K562 (cell line): ENCODE measurements around the gene TP53BP1. TPM values are rescaled to one million over a fixed set of nuclear protein-coding genes. Genes with fewer than 3 reads are reported as not detected.

Source experiments
- ATAC-seq: fragments of 200-7000 bp; cut with Tn5 transposase; 3 replicates; pipeline ENCODE4 v1.9.1; 2020; ENCODE audit warnings: moderate library complexity
- BruUV-seq: library from RNA; stranded (reverse); fragments of 400-500 nt; replicated peaks from 2 replicates; lab custom pipeline; 2021; lab: Mats Ljungman, UMichigan
- CTCF ChIA-PET: fragments of 300-600 bp; formaldehyde crosslinking; extraction: SDS; loops from one replicate; lab custom pipeline; 2021; ENCODE audit warnings: low intra/inter-chr PET ratio; lab: Yijun Ruan, JAX
- POLR2A ChIA-PET: fragments of 300-600, 350-650 bp; sonication (Branson Sonifier 250); formaldehyde crosslinking; extraction: SDS; loops from one replicate; lab custom pipeline; 2021; ENCODE audit warnings: antibody characterized with exemption, inconsistent platforms; lab: Yijun Ruan, JAX
- DNase-seq, 4 experiments: peaks; one replicate each; pipeline versions ENCODE4 v3.0.0 to v3.0.0-alpha.2; 2011 to 2018; ENCODE audit warnings: low spot score in 3 of 4, mixed read lengths in 3 of 4; ENCODE audit errors: extremely low read depth in 1 of 4
- FAIRE-seq: peaks from 2 replicates; lab custom pipeline; 2011; peaks lifted over from hg19 to GRCh38; lab: Jason Lieb, UNC
- H2AFZ ChIP-seq: 2 replicates; pipeline ENCODE4 v1.6.0; 2011; ENCODE audit warnings: low read depth, low read length, control low read depth, inconsistent platforms
- H3K27ac ChIP-seq: fragments of 200-600 bp; 3 replicates; pipeline ENCODE4 v1.8.0; 2011; ENCODE audit warnings: low read depth, mild to moderate bottlenecking, control low read depth, inconsistent platforms, low read length, moderate library complexity, mixed read lengths; ENCODE audit errors: extremely low read depth
- H3K27me3 ChIP-seq, 2 experiments: fragments of 300-600 bp in 1 of 2; 2 replicates in 1 of 2; 3 replicates in 1 of 2; pipeline versions ENCODE4 v1.6.0 to v1.8.0; 2011; ENCODE audit warnings: inconsistent platforms in 2 of 2, low read length in 2 of 2, mild to moderate bottlenecking in 1 of 2, mixed read lengths in 1 of 2, moderate library complexity in 1 of 2; ENCODE audit not compliant: control insufficient read depth in 2 of 2, insufficient read depth in 2 of 2
- H3K36me3 ChIP-seq: fragments of 300-600 bp; 3 replicates; pipeline ENCODE4 v1.8.0; 2011; ENCODE audit warnings: mild to moderate bottlenecking, low read length, inconsistent platforms; ENCODE audit not compliant: control insufficient read depth, insufficient read depth
- H3K4me1 ChIP-seq, 2 experiments: fragments of 200-600 bp in 1 of 2; replicated peaks in 1 of 2; 2 replicates in 1 of 2; 3 replicates in 1 of 2; pipeline versions ENCODE4 v1.5.1 to v1.8.0; 2011; ENCODE audit warnings: inconsistent platforms in 2 of 2, low read length in 2 of 2, mild to moderate bottlenecking in 1 of 2, mixed read lengths in 1 of 2, moderate library complexity in 1 of 2; ENCODE audit not compliant: control insufficient read depth in 2 of 2, insufficient read depth in 2 of 2
- H3K4me2 ChIP-seq: 2 replicates; pipeline ENCODE4 v1.6.1; 2011; ENCODE audit warnings: low read length, control low read depth, inconsistent platforms, mixed read lengths; ENCODE audit not compliant: insufficient read depth
- H3K4me3 ChIP-seq: fragments of 200-600 bp; sonication (generic), shearing (Covaris generic); 2 replicates; pipeline ENCODE4 v1.5.1; 2016; ENCODE audit warnings: control low read depth, inconsistent platforms
- H3K79me2 ChIP-seq: fragments of 200-600 bp; 3 replicates; pipeline ENCODE4 v1.8.0; 2011; ENCODE audit warnings: low read length, inconsistent platforms; ENCODE audit not compliant: control insufficient read depth, insufficient read depth
- H3K9ac ChIP-seq, 2 experiments: 2 replicates each; pipeline versions ENCODE4 v1.6.0 to v1.6.1; 2011; ENCODE audit warnings: low read depth in 2 of 2, low read length in 2 of 2, control low read depth in 1 of 2, inconsistent platforms in 1 of 2, mild to moderate bottlenecking in 1 of 2, mixed read lengths in 1 of 2; ENCODE audit not compliant: insufficient read depth in 1 of 2
- H3K9me1 ChIP-seq: one replicate; pipeline ENCODE4 v1.6.0; 2011; ENCODE audit warnings: inconsistent platforms, mild to moderate bottlenecking, low read length, moderate library complexity; ENCODE audit not compliant: control insufficient read depth, insufficient read depth
- H3K9me3 ChIP-seq: replicated peaks from 2 replicates; pipeline ENCODE4 v1.5.1; 2011; ENCODE audit warnings: low read depth, low read length, inconsistent platforms; ENCODE audit not compliant: control insufficient read depth, insufficient read depth
- H4K20me1 ChIP-seq: replicated peaks from 2 replicates; pipeline ENCODE4 v1.6.1; 2011; ENCODE audit warnings: low read length, inconsistent platforms, mixed read lengths; ENCODE audit not compliant: control insufficient read depth, insufficient read depth
- DEAF1 ChIP-seq: fragments of 450-650 bp; formaldehyde crosslinking; IDR thresholded peaks from 2 replicates; pipeline ENCODE4 v1.4.0; 2020; ENCODE audit warnings: mild to moderate bottlenecking, moderate library complexity
- HNRNPL ChIP-seq: fragments of 200-400 bp; formaldehyde crosslinking; IDR thresholded peaks from 2 replicates; pipeline ENCODE4 v1.6.1; 2017; ENCODE audit warnings: low read depth, mild to moderate bottlenecking, low read length
- MCM2 ChIP-seq: fragments of 450-650 bp; IDR thresholded peaks from 2 replicates; pipeline ENCODE4 v1.6.1; 2017; ENCODE audit warnings: low read depth, mild to moderate bottlenecking
- MLX ChIP-seq, 2 experiments: fragments of 450-650 bp in 1 of 2; sonication (generic) in 1 of 2; formaldehyde crosslinking; conservative IDR thresholded peaks; 2 replicates each; pipeline versions ENCODE4 v1.4.0 to v1.8.1; 2020 to 2022; ENCODE audit warnings: mild to moderate bottlenecking in 1 of 2, missing genetic modification reagents in 1 of 2
- MYC ChIP-seq, 2 experiments: fragments of 250-450 bp in 1 of 2; sonication (Bioruptor Pico) in 1 of 2; IDR thresholded peaks; 2 replicates each; pipeline versions ENCODE4 v1.5.1 to v1.6.1; 2012 to 2021; ENCODE audit warnings: low read depth in 2 of 2, borderline replicate concordance in 1 of 2, improper control_type of control experiment in 1 of 2, low read length in 1 of 2, mild to moderate bottlenecking in 1 of 2, moderate library complexity in 1 of 2
- NFIX ChIP-seq: fragments of 250-450 bp; sonication (Bioruptor Pico); IDR thresholded peaks from 2 replicates; pipeline ENCODE4 v1.4.0; 2020; ENCODE audit warnings: low read depth, mild to moderate bottlenecking, moderate library complexity
- PHTF2 ChIP-seq: fragments of 250-450 bp; sonication (Bioruptor Pico); IDR thresholded peaks from 2 replicates; pipeline ENCODE4 v1.5.0; 2021; ENCODE audit warnings: mild to moderate bottlenecking
- PKNOX1 ChIP-seq: fragments of 450-650 bp; IDR thresholded peaks from 2 replicates; pipeline ENCODE4 v1.6.1; 2016
- RBM25 ChIP-seq: fragments of 200-400 bp; formaldehyde crosslinking; IDR thresholded peaks from 2 replicates; pipeline ENCODE4 v1.6.1; 2018; ENCODE audit warnings: low read length, low read depth, moderate library complexity; ENCODE audit not compliant: severe bottlenecking
- STAT5A ChIP-seq: IDR thresholded peaks from 2 replicates; pipeline ENCODE4 v1.6.1; 2012; ENCODE audit warnings: low read length, inconsistent platforms, borderline replicate concordance
- TARDBP ChIP-seq: fragments of 450-650 bp; IDR thresholded peaks from 2 replicates; pipeline ENCODE4 v1.6.1; 2016
- ZNF140 ChIP-seq: fragments of 250-450 bp; sonication (Bioruptor Pico); IDR thresholded peaks from 2 replicates; pipeline ENCODE4 v1.8.0; 2021; ENCODE audit warnings: moderate library complexity, mild to moderate bottlenecking, inconsistent platforms
- ZNF143 ChIP-seq: sonication (generic); formaldehyde crosslinking; IDR thresholded peaks from 2 replicates; pipeline ENCODE4 v1.9.0; 2022; ENCODE audit warnings: mild to moderate bottlenecking, missing genetic modification reagents
- ZNF165 ChIP-seq: fragments of 250-450 bp; sonication (Bioruptor Pico); IDR thresholded peaks from 2 replicates; pipeline ENCODE4 v1.4.0; 2020; ENCODE audit warnings: borderline replicate concordance
- ZNF184 ChIP-seq: sonication (generic); formaldehyde crosslinking; IDR thresholded peaks from 2 replicates; pipeline ENCODE4 v1.5.0; 2020; ENCODE audit warnings: missing genetic modification reagents
- ZNF212 ChIP-seq: fragments of 450-650 bp; formaldehyde crosslinking; IDR thresholded peaks from 2 replicates; pipeline ENCODE4 v1.4.0; 2020; ENCODE audit warnings: mild to moderate bottlenecking
- ZNF217 ChIP-seq: sonication (generic); formaldehyde crosslinking; IDR thresholded peaks from 2 replicates; pipeline ENCODE4 v1.8.0; 2022; ENCODE audit warnings: mild to moderate bottlenecking, missing genetic modification reagents
- ZNF24 ChIP-seq: fragments of 450-650 bp; IDR thresholded peaks from 2 replicates; pipeline ENCODE4 v1.6.1; 2016
- ZNF644 ChIP-seq: fragments of 200-800 bp; sonication (Bioruptor generic); IDR thresholded peaks from 2 replicates; pipeline ENCODE4 v1.6.1; 2016; ENCODE audit warnings: low read depth, missing genetic modification characterization, missing compliant biosample characterization
- WGBS: fragments of 100-300 bp; shearing (Covaris generic); methylation state at CpG from one replicate; pipeline ENCODE4 v1.1.6; 2016; ENCODE audit warnings: low coverage, mixed read lengths; ENCODE audit not compliant: insufficient coverage; ENCODE audit errors: missing lambda C conversion rate; 5-methylcytosine and 5-hydroxymethylcytosine counted together
- in situ Hi-C: fragments of 300-500 bp; cut with MboI; formaldehyde crosslinking; loops from 4 replicates; pipeline ENCODE4 v1.15.0; 2018; ENCODE audit warnings: inconsistent platforms, mixed read lengths
- intact Hi-C: fragments of 100-400 bp; cut with micrococcal nuclease; formaldehyde crosslinking; loops from 2 replicates; pipeline ENCODE4 v1.14.2; 2022
- polyA plus RNA-seq, 8 experiments: library from polyadenylated mRNA; depleted of rRNA in 4 of 8; stranded (reverse) in 5 of 8; unstranded in 3 of 8; fragments of >200 nt; fragmentation: Nextera tagmentation in 2 of 8; fragmentation: Illumina TruSeq in 1 of 8; extraction: Ambion mirVana in 2 of 8; extraction: Trizol in 1 of 8; gene quantifications; 2 replicates each; pipeline versions ENCODE4 v1.2.1 to v1.2.3, GENCODE V29; 2011 to 2014; ENCODE audit warnings: inconsistent platforms in 1 of 8, missing spikeins in 1 of 8
- total RNA-seq, 7 experiments: library from RNA; depleted of rRNA in 6 of 7; stranded (reverse); fragments of >200 nt in 6 of 7; fragmentation: Illumina TruSeq in 2 of 7; extraction: Trizol in 2 of 7; gene quantifications; 2 replicates each; pipeline versions ENCODE4 v1.2.1 to v1.2.3, GENCODE V29; 2011 to 2021; ENCODE audit warnings: low replicate concordance in 1 of 7

The TP53BP1 gene
- total and polyA plus RNA-seq, 9 of the 15 experiments (the other 6 are each of a cell fraction or from before 2014, with no cell fraction given): 5.7 to 63.3 (median 30.9) TPM

- Histone ChIP-seq H3K27ac (peak overlapping the region; percentile 93), H3K9me3 (no peaks in the 10 kb centered on the region), H3K9ac (peak overlapping the region; percentile 75 to 83), H3K4me3 (peak overlapping the region; percentile 58), H2AFZ (peak overlapping the region; percentile 95), H3K9me1 (no peaks in the 10 kb centered on the region), H3K36me3 (no peaks in the 10 kb centered on the region), H3K27me3 (no peaks in the 10 kb centered on the region), H3K4me1 (peaks cover 17 to 60% of the 10 kb centered on the region in 2 experiments), H3K4me2 (peak overlapping the region; percentile 90), H3K79me2 (peaks cover 8% of the 10 kb centered on the region; the same call in 2 of the 3 replicates), H4K20me1 (peaks cover 3% of the 10 kb centered on the region; the same call in 1 of the 2 replicates)
- ChIA-PET CTCF (interaction anchor here (0.7 to 1.2 kb wide), 2 partner anchors 12 to 140 kb away, joined by 4 to 8 read pairs; partner anchors contain the start of gene ZSCAN29), POLR2A (interaction anchor here (0.6 to 9.1 kb wide), 11 partner anchors 8 to 371 kb away, joined by 3 to 63 read pairs (median 5); partner anchors contain the start of gene TP53BP1)
- DNase-seq: peak; percentile 95 to 99 (median 96)
- in situ Hi-C loops: no loop called here
- under 1% methylated on average over 33 of the region's 41 CpGs for WGBS
- peak; percentile 90 for FAIRE-seq
- intact Hi-C loops: loop anchor here (1.0 to 5.0 kb wide), 3 partner anchors 28 to 138 kb away; partner anchors contain the start of genes TUBGCP4 and ZSCAN29
- ATAC-seq: peak; percentile 96
- BruUV-seq: TSS peak; percentile 80
- TF ChIP-seq ZNF165 (CRISPR knock-in tag) (no peak), HNRNPL (no peak), ZNF217 (no peak), ZNF212 (CRISPR knock-in tag) (no peak), ZNF644 (tag) (no peak), MCM2 (no peak), STAT5A (no peak), TARDBP (no peak), ZNF184 (CRISPR knock-in tag) (no peak), DEAF1 (CRISPR knock-in tag) (no peak), ZNF143 (CRISPR knock-in tag) (no peak), MYC (IDR thresholded peaks at IDR 0.05; ENCODE audit: low read depth, low read length) (peak; percentile 51), MYC (CRISPR knock-in tag; IDR thresholded peaks at IDR 0.05; ENCODE audit: borderline replicate concordance, low read depth) (no peak), PHTF2 (CRISPR knock-in tag) (no peak), NFIX (CRISPR knock-in tag) (no peak), ZNF24 (no peak), RBM25 (peak; percentile 84), PKNOX1 (peak; percentile 84), ZNF140 (CRISPR knock-in tag) (no peak), MLX (CRISPR knock-in tag; conservative IDR thresholded peaks at IDR 0.05) (no peak)
Observed at GRCh38 chr15:43510200-43511011, 17.4 kb upstream of the TP53BP1 start.
